DND-41 (cell line): ENCODE measurements around the gene NKTR.

Source experiments
- ATAC-seq: fragments of 200-7000 bp; cut with Tn5 transposase; 3 replicates; pipeline ENCODE4 v1.9.1; 2021; ENCODE audit warnings: low read depth; ENCODE audit not compliant: insufficient read depth
- DNase-seq: peaks from one replicate; pipeline ENCODE4 v3.0.0-alpha.2; 2020
- H2AFZ ChIP-seq: 2 replicates; pipeline ENCODE4 v1.6.0; 2012; ENCODE audit warnings: low read depth, low read length
- H3K27ac ChIP-seq: 2 replicates; pipeline ENCODE4 v1.5.1; 2012; ENCODE audit warnings: low read length, inconsistent platforms
- H3K27me3 ChIP-seq: fragments of 200-600 bp; sonication (generic); 2 replicates; pipeline ENCODE4 v1.6.0; 2012; ENCODE audit warnings: low read length, mild to moderate bottlenecking, inconsistent platforms; ENCODE audit not compliant: insufficient read depth, poor library complexity
- H3K36me3 ChIP-seq: 2 replicates; pipeline ENCODE4 v1.5.1; 2012; ENCODE audit warnings: low read length, inconsistent platforms; ENCODE audit not compliant: insufficient read depth
- H3K4me1 ChIP-seq: 2 replicates; pipeline ENCODE4 v1.5.1; 2012; ENCODE audit warnings: mild to moderate bottlenecking, low read length; ENCODE audit not compliant: insufficient read depth
- H3K4me2 ChIP-seq: 2 replicates; pipeline ENCODE4 v1.6.0; 2012; ENCODE audit warnings: mild to moderate bottlenecking, moderate library complexity, low read length, inconsistent platforms; ENCODE audit not compliant: insufficient read depth
- H3K4me3 ChIP-seq, 2 experiments: fragments of 200-600 bp in 1 of 2; shearing (Covaris generic) in 1 of 2; 2 replicates each; pipeline ENCODE4 v1.5.1; 2012 to 2016; ENCODE audit warnings: inconsistent platforms in 2 of 2, low read length in 2 of 2, mild to moderate bottlenecking in 2 of 2, low read depth in 1 of 2, moderate library complexity in 1 of 2
- H3K79me2 ChIP-seq: 2 replicates; pipeline ENCODE4 v1.6.0; 2012; ENCODE audit warnings: low read length, inconsistent platforms; ENCODE audit not compliant: insufficient read depth
- H3K9ac ChIP-seq: 2 replicates; pipeline ENCODE4 v1.6.0; 2012; ENCODE audit warnings: low read depth, mild to moderate bottlenecking, inconsistent platforms, low read length, moderate library complexity
- H3K9me3 ChIP-seq: 2 replicates; pipeline ENCODE4 v1.5.1; 2012; ENCODE audit warnings: low read length, moderate library complexity, mild to moderate bottlenecking, inconsistent platforms; ENCODE audit not compliant: insufficient read depth, severe bottlenecking
- H4K20me1 ChIP-seq: 2 replicates; pipeline ENCODE4 v1.6.0; 2012; ENCODE audit warnings: low read length; ENCODE audit not compliant: insufficient read depth
- EZH2 ChIP-seq: IDR thresholded peaks from 3 replicates; pipeline ENCODE4 v1.6.1; 2012; ENCODE audit warnings: borderline replicate concordance, low read depth, mild to moderate bottlenecking, moderate library complexity, low read length, inconsistent platforms; ENCODE audit not compliant: severe bottlenecking
- TF ChIP-seq, protein P1 (sequence below): IDR thresholded peaks from 2 replicates; pipeline ENCODE4 v1.5.1; 2012; ENCODE audit warnings: borderline replicate concordance, low read length, moderate library complexity, mild to moderate bottlenecking; ENCODE audit not compliant: poor library complexity, severe bottlenecking; ENCODE audit errors: extremely low read depth

The NKTR gene

DNA sequence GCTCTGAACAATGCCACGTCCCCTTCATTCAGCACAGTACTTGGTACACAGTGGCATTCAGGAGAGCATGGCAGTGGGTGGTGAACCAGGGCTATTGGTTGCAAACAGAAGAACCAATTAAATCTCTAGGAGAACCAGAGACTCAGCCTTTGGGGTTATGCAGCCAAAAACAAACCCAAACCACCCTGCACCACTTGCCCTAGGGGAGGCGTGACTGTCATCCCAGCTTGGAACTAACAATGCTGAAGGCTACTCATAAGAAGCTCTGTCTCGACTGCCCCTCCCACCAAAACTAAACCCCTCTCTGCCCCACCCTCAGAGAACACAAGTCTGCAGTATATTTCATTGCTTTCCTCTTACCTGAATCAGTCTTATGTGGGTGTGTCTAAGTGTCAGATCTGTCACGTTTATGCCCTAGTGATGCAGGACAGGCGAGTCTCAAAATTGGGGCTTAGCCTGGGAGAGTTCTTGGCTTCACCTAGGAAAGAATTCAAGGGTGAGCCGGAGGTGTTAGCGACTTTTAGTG lies 69.6 kb downstream of the NKTR start:
- TF ChIP-seq EZH2: no peak
- TF ChIP-seq, protein P1, sequence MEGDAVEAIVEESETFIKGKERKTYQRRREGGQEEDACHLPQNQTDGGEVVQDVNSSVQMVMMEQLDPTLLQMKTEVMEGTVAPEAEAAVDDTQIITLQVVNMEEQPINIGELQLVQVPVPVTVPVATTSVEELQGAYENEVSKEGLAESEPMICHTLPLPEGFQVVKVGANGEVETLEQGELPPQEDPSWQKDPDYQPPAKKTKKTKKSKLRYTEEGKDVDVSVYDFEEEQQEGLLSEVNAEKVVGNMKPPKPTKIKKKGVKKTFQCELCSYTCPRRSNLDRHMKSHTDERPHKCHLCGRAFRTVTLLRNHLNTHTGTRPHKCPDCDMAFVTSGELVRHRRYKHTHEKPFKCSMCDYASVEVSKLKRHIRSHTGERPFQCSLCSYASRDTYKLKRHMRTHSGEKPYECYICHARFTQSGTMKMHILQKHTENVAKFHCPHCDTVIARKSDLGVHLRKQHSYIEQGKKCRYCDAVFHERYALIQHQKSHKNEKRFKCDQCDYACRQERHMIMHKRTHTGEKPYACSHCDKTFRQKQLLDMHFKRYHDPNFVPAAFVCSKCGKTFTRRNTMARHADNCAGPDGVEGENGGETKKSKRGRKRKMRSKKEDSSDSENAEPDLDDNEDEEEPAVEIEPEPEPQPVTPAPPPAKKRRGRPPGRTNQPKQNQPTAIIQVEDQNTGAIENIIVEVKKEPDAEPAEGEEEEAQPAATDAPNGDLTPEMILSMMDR: no peak
- no peaks in the 10 kb centered on the region for H4K20me1 ChIP-seq

GRCh38 chr3:42670670-42671069 lies 70.2 kb downstream of the NKTR start:
- H3K9me3 ChIP-seq: no peaks in the 10 kb centered on the region
- H2AFZ ChIP-seq: no peak overlapping the region
- no peaks in the 10 kb centered on the region for H3K79me2 ChIP-seq
- H3K4me1 ChIP-seq: no peaks in the 10 kb centered on the region
- H3K36me3 ChIP-seq: no peaks in the 10 kb centered on the region
- DNase-seq (no peak), ATAC-seq (no peak)
- no peak overlapping the region for H3K4me2 ChIP-seq
- no peak overlapping the region for H3K4me3 ChIP-seq
- H3K27ac ChIP-seq: no peak overlapping the region
- TF ChIP-seq, protein P1: no peak
- no peak for TF ChIP-seq EZH2
- no peak overlapping the region for H3K9ac ChIP-seq
- H4K20me1 ChIP-seq: no peaks in the 10 kb centered on the region
- no peaks in the 10 kb centered on the region for H3K27me3 ChIP-seq

More for the DNA sequence above, 69.6 kb downstream of the NKTR start:
- no peaks in the 10 kb centered on the region for H3K4me1 ChIP-seq
- ATAC-seq: no peak
- H2AFZ ChIP-seq: no peak overlapping the region
- no peak overlapping the region for H3K9ac ChIP-seq
- no peaks in the 10 kb centered on the region for H3K79me2 ChIP-seq
- no peak overlapping the region for H3K27ac ChIP-seq
- H3K36me3 ChIP-seq: no peaks in the 10 kb centered on the region
- H3K4me3 ChIP-seq: no peak overlapping the region
- H3K27me3 ChIP-seq: no peaks in the 10 kb centered on the region
- H3K9me3 ChIP-seq: no peaks in the 10 kb centered on the region
- no peak for DNase-seq
- no peak overlapping the region for H3K4me2 ChIP-seq

GRCh38 chr3:42672515-42672914 lies 72.0 kb downstream of the NKTR start:
- H2AFZ ChIP-seq: no peak overlapping the region
- DNase-seq: no peak
- H3K4me3 ChIP-seq: no peak overlapping the region
- TF ChIP-seq, protein P1: no peak
- H3K79me2 ChIP-seq: no peaks in the 10 kb centered on the region
- H3K36me3 ChIP-seq: no peaks in the 10 kb centered on the region
- no peaks in the 10 kb centered on the region for H3K27me3 ChIP-seq
- no peak overlapping the region for H3K9ac ChIP-seq
- no peak overlapping the region for H3K27ac ChIP-seq
- H4K20me1 ChIP-seq: no peaks in the 10 kb centered on the region
- no peaks in the 10 kb centered on the region for H3K9me3 ChIP-seq
- no peak for ATAC-seq
- no peaks in the 10 kb centered on the region for H3K4me1 ChIP-seq
- no peak overlapping the region for H3K4me2 ChIP-seq

- H3K36me3 ChIP-seq: no peaks in the 10 kb centered on the region
Observed at GRCh38 chr3:42673082-42673481, 72.6 kb downstream of the NKTR start.

More at GRCh38 chr3:42673082-42673481, 72.6 kb downstream of the NKTR start:
- Histone ChIP-seq H3K9ac (no peak overlapping the region), H3K4me3 (no peak overlapping the region), H3K27ac (no peak overlapping the region), H3K79me2 (no peaks in the 10 kb centered on the region), H3K4me2 (no peak overlapping the region), H3K27me3 (no peaks in the 10 kb centered on the region), H2AFZ (no peak overlapping the region), H3K9me3 (no peaks in the 10 kb centered on the region), H4K20me1 (no peaks in the 10 kb centered on the region), H3K4me1 (no peaks in the 10 kb centered on the region)
- TF ChIP-seq EZH2: no peak
- TF ChIP-seq, protein P1: no peak
- ATAC-seq: no peak
- DNase-seq: no peak
